ENCODE data around the gene CD300LG.
A peak's percentile ranks its signal among the peaks of the same experiment; 100 is the strongest.
"Not testable (repeated sequence)": the region's sequence is repeated elsewhere in the genome, so short reads cannot be mapped to it uniquely, and the experiment has no call there.

CD300LG gene

GRCh38 chr17:43861960-43862359 is 15.0 kb downstream of the CD300LG start:
- no peak for FAIRE-seq
- DNase-seq (ENCODE audit: insufficient read length, low spot score) = no peak
- TF ChIP-seq, protein P1, sequence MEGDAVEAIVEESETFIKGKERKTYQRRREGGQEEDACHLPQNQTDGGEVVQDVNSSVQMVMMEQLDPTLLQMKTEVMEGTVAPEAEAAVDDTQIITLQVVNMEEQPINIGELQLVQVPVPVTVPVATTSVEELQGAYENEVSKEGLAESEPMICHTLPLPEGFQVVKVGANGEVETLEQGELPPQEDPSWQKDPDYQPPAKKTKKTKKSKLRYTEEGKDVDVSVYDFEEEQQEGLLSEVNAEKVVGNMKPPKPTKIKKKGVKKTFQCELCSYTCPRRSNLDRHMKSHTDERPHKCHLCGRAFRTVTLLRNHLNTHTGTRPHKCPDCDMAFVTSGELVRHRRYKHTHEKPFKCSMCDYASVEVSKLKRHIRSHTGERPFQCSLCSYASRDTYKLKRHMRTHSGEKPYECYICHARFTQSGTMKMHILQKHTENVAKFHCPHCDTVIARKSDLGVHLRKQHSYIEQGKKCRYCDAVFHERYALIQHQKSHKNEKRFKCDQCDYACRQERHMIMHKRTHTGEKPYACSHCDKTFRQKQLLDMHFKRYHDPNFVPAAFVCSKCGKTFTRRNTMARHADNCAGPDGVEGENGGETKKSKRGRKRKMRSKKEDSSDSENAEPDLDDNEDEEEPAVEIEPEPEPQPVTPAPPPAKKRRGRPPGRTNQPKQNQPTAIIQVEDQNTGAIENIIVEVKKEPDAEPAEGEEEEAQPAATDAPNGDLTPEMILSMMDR (IDR thresholded peaks at IDR 0.05; ENCODE audit: insufficient read depth, missing control alignments) = no peak

DNA sequence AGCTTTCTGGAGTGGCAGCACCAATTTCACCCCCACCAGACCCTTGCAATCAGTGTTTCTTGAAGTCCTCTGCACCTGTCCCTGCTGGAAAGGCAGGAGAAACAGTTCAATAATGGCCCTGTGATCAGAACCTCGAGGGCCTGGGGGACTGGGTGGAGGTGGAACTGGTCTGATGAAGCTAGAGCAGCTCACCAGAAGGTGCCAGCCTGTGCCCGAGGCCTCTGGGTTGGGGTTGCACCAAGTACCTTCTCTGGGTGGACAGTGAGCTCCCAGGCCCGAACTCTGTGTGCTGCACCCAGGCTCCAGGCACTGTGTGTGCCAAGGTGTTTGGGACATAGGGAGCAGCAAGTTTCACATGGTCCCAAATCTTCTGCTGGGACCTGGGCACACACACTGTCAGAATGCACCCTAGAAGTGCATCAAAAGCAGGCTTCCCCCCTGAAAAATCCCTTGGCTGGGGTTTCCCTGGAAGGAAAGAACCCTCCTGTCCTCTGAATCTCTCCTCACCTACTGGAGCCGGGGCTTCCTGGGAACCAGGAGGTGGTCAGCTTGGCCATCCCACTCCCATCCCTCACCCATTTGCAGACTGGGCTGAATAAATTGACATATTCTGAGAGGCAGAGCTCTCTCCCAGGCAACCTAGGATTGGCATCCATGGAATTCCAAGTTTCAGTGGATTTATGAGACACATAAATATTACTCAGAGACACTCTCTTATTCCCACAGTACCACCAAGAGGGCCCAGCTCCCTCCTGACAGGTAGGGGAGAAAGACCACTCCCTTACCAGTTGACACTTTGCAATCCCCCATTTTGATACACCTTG is 17.4 kb downstream of the CD300LG start:
- TF ChIP-seq, protein P1 (IDR thresholded peaks at IDR 0.05; ENCODE audit: insufficient read depth, missing control alignments) = no peak
- DNase-seq (ENCODE audit: insufficient read length, low spot score) (no peak), FAIRE-seq (no peak)

GRCh38 chr17:43868226-43868994 is 21.4 kb downstream of the CD300LG start:
- FAIRE-seq = no peak
- TF ChIP-seq, protein P1 (IDR thresholded peaks at IDR 0.05; ENCODE audit: insufficient read depth, missing control alignments) = no peak
- no peak for DNase-seq (ENCODE audit: insufficient read length, low spot score)

DNA sequence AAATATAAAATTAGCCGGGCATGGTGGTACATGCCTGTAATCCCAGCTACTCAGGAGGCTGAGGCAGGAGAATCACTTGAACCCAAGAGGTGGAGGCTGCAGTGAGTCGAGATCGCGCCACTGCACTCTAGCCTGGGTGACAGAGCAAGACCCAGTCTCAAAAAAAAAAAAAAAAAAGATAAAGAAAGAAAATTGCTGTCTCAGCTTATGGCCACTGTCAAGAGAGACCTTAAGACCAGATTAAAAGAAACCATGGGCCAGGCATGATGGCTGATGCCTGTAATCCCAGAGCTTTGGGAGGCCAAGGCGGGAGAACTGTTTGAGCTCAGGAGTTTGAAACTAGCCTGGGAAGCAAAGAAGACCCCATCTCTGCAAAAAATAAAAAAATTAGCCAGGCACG is 22.1 kb downstream of the CD300LG start:
- not testable (repeated sequence) for FAIRE-seq; DNase-seq (ENCODE audit: insufficient read length, low spot score)

- DNase-seq (ENCODE audit: insufficient read length, low spot score) (no peak), FAIRE-seq (no peak)
- TF ChIP-seq, protein P1 (IDR thresholded peaks at IDR 0.05; ENCODE audit: insufficient read depth, missing control alignments) = no peak
Observed at GRCh38 chr17:43871946-43872690, 25.1 kb downstream of the CD300LG start.

DNA sequence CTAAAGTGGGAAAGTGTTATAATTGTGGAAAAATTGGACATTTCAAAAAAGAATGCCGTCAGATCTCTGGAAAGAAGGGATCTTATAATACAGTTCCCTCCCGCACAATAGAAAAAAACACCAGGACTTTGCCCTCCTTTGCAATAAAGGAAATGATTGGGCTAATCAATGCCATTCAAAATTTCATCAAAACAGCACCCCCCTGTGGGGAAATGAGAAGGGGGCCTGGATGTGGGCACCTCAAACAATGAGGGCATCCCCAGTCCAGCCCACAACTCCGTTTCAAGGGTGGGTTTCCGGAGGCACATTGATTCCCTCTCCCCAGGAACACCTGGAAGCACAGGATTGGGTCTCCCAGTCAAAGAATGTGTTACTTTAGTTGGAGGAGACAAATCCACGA is 26.1 kb downstream of the CD300LG start:
- FAIRE-seq (no peak), DNase-seq (ENCODE audit: insufficient read length, low spot score) (no peak)
- TF ChIP-seq, protein P1 (IDR thresholded peaks at IDR 0.05; ENCODE audit: insufficient read depth, missing control alignments) = peak; percentile 17

GRCh38 chr17:43873815-43874214 is 26.8 kb downstream of the CD300LG start:
- TF ChIP-seq, protein P1 (IDR thresholded peaks at IDR 0.05; ENCODE audit: insufficient read depth, missing control alignments) = no peak
- FAIRE-seq = no peak
- no peak for DNase-seq (ENCODE audit: insufficient read length, low spot score)
